GM19193 (cell line): ENCODE results near the gene CCT8L2.
"Not testable (repeated sequence)": the region's sequence is repeated elsewhere in the genome, so short reads cannot be mapped to it uniquely, and the experiment has no call there.

Experiments
- POLR2A ChIP-seq: IDR thresholded peaks from 4 replicates; pipeline ENCODE4 v1.6.1; 2011; ENCODE audit not compliant: insufficient read depth, insufficient read length; ENCODE audit errors: extremely low read depth

Gene CCT8L2

GRCh38 chr22:16592710-16593109 is at the start of gene CCT8L2:
TSS of gene CCT8L2 (minus strand) at chr22:16592810. CDS start at chr22:16592550, 260 bp downstream.
- not testable (repeated sequence) for TF ChIP-seq POLR2A

- no peak for TF ChIP-seq POLR2A
These were observed 17.1 kb upstream of the CCT8L2 start for GRCh38 chr22:16609548-16610261.

- TF ChIP-seq POLR2A: no peak
These were observed 16.3 kb upstream of the CCT8L2 start for GRCh38 chr22:16608931-16609330.

GRCh38 chr22:16603448-16603768 is 10.8 kb upstream of the CCT8L2 start:
- no peak for TF ChIP-seq POLR2A

GRCh38 chr22:16601437-16602223 is 9.0 kb upstream of the CCT8L2 start:
- TF ChIP-seq POLR2A: no peak

- no peak for TF ChIP-seq POLR2A
These were observed 1.4 kb upstream of the CCT8L2 start for GRCh38 chr22:16594026-16594425.

- TF ChIP-seq POLR2A: no peak
These were observed 5.6 kb downstream of the CCT8L2 start for GRCh38 chr22:16586991-16587390.

- no peak for TF ChIP-seq POLR2A
These were observed 6.4 kb downstream of the CCT8L2 start for GRCh38 chr22:16586170-16586569.

- no peak for TF ChIP-seq POLR2A
These were observed 24.2 kb downstream of the CCT8L2 start for GRCh38 chr22:16568425-16568758.

- TF ChIP-seq POLR2A: no peak
These were observed 28.8 kb downstream of the CCT8L2 start for GRCh38 chr22:16563555-16564520.

GRCh38 chr22:16562711-16563554 is 29.7 kb downstream of the CCT8L2 start:
- no peak for TF ChIP-seq POLR2A

- TF ChIP-seq POLR2A: no peak
These were observed 33.3 kb downstream of the CCT8L2 start for GRCh38 chr22:16559056-16559955.
